Hepatocyte (in vitro differentiated cells): ENCODE data around the gene LDAH.

Experiments used
- EZH2phosphoT487 ChIP-seq: fragments of 200-600 bp; sonication (generic); IDR thresholded peaks from one replicate; pipeline ENCODE4 v1.6.1; 2018; ENCODE audit warnings: antibody characterized with exemption, mild to moderate bottlenecking, low read depth, moderate library complexity; ENCODE audit not compliant: unreplicated experiment, severe bottlenecking
- TF ChIP-seq, protein P1 (sequence below): fragments of 200-600 bp; sonication (generic); IDR thresholded peaks from 2 replicates; pipeline ENCODE4 v1.5.1; 2016; ENCODE audit warnings: antibody characterized with exemption, mild to moderate bottlenecking; ENCODE audit not compliant: poor library complexity

DNA sequence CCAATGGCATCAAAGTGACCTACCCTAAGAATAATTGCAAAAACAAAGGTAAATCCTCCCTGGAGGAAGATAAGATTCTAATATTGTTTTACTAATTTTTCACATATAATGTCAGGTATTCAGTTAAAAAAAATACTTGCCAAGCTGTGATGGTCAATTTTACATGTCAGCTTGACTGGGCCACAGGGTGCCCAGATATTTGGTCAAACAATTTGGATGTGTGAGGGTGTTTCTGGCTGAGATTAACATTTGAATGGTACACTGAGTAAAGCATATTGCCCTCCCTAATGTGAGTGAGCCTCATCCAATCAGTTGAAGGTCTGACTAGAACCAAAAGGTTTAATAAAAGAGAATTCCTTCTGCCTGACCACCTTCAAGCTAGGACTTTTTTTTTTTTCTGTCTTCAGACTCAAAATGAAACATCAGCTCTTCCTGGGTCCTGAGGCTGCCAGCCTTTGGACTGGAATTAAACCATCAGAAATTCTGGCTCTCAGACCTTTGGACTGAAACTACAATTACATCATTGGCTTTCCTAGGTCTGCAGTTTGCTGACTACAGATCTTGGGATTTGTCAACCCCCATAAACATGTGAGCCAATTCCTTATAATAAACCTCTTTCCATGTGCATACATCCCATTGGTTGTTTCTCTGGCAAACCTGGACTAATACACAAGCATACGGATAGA lies 65.4 kb downstream of the LDAH start:
- TF ChIP-seq, protein P1, sequence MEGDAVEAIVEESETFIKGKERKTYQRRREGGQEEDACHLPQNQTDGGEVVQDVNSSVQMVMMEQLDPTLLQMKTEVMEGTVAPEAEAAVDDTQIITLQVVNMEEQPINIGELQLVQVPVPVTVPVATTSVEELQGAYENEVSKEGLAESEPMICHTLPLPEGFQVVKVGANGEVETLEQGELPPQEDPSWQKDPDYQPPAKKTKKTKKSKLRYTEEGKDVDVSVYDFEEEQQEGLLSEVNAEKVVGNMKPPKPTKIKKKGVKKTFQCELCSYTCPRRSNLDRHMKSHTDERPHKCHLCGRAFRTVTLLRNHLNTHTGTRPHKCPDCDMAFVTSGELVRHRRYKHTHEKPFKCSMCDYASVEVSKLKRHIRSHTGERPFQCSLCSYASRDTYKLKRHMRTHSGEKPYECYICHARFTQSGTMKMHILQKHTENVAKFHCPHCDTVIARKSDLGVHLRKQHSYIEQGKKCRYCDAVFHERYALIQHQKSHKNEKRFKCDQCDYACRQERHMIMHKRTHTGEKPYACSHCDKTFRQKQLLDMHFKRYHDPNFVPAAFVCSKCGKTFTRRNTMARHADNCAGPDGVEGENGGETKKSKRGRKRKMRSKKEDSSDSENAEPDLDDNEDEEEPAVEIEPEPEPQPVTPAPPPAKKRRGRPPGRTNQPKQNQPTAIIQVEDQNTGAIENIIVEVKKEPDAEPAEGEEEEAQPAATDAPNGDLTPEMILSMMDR, result no peak
- TF ChIP-seq EZH2phosphoT487, result no peak
